SK-MEL-5 (cell line): Measurements from ENCODE around the gene TSPAN32. TPM values are rescaled to one million over a fixed set of nuclear protein-coding genes. Genes with fewer than 3 reads are reported as not detected.
"Not testable (repeated sequence)": the region's sequence is repeated elsewhere in the genome, so short reads cannot be mapped to it uniquely, and the experiment has no call there.

Experiments
- DNase-seq: peaks from one replicate; pipeline ENCODE4 v3.0.0-alpha.2; 2016; ENCODE audit warnings: low read depth, low spot score
- in situ Hi-C: cut with HindIII; loops from 2 replicates; pipeline ENCODE4 v1.10.0; 2016; ENCODE audit warnings: low sequenced_read_pairs, high pct_unique_total_duplicates, low pct_unique_long_range_greater_than_20kb
- small RNA-seq, 2 experiments: library from RNA; depleted of rRNA; stranded (forward); fragments of <200 nt; gene quantifications; one replicate each; pipeline ENCODE3, GENCODE V24; 2014
- total RNA-seq: library from RNA; depleted of rRNA; stranded (reverse); fragments of >200 nt; shearing (Covaris generic); gene quantifications from 2 replicates; pipeline ENCODE4 v1.2.3, GENCODE V29; 2014; rRNA removed

Gene TSPAN32
- total RNA-seq, 1 experiment from 2014 or later = not detected

GRCh38 chr11:2362414-2362813, 60.6 kb downstream of the TSPAN32 start:
- in situ Hi-C loops = no loop called here

DNA sequence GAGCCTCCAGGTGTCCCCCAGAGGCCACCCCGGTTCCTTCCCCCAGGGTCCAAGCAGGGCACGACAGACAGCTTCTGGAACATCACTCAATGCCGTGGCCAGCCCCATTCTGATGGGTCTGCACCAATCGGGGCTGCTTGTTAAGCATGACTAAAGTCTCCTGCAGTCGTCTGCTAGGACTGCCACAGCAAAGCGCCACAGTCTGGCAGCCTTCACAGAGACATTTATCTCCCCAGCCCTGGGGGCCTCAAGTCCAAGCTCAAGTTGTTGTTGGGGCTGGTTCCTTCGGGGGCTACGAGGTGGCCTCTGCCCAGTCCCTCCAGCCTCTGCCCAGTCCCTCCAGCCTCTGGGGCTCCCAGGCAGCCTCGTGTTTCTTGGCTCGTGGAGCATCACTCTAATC, 61.3 kb downstream of the TSPAN32 start:
- DNase-seq = no peak
- in situ Hi-C loops = no loop called here

More at GRCh38 chr11:2362414-2362813, 60.6 kb downstream of the TSPAN32 start:
- DNase-seq = no peak

DNA sequence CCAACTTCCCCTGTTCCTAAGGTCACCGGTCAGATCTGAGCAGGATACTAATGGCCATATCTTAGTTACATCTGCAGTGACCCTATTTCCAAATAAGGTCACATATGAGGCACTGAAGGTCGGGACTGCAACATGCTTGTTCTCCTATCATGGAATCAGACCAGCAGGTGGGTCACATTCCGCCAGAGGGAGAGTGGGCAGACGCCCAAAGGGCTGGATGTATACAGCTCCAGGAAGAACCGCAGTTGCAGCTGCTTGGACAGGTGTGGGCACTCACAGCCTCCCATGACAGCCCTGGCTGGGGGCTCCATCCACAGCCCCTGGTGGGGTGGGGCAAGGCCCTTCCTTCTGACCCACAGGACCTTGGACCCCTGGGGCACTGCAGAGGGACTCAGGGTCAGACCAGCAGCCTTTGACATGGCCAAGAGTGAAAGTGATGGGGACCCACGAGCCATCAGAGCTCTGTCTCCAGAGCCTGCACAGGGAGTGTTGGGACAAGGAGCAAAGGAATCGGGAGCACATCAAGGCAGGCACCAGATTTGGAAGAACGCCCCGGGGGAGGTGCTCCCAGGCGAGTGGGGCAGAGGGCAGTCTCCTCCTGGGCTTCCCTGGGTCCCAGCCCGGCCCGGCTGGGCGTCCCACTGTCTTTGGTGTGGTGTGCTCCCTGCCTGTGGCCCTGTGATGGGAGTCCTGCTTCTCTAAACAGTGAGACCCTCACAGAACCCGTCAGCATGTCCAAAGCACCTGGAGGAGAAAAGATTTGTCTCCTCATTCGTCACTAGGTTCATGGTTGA, 62.0 kb downstream of the TSPAN32 start:
- no peak for DNase-seq
- in situ Hi-C loops = no loop called here

GRCh38 chr11:2364386-2364785, 62.6 kb downstream of the TSPAN32 start:
- in situ Hi-C loops, DNase-seq: not testable (repeated sequence)

GRCh38 chr11:2365571-2366210, 63.9 kb downstream of the TSPAN32 start:
- DNase-seq = no peak
- in situ Hi-C loops = no loop called here

- in situ Hi-C loops = no loop called here
- no peak for DNase-seq
Observed at GRCh38 chr11:2366276-2366675, 64.5 kb downstream of the TSPAN32 start.

- in situ Hi-C loops = no loop called here
- no peak for DNase-seq
Observed at GRCh38 chr11:2366733-2367132, 64.9 kb downstream of the TSPAN32 start.

- in situ Hi-C loops = no loop called here
- no peak for DNase-seq
Observed at GRCh38 chr11:2367266-2368160, 65.7 kb downstream of the TSPAN32 start.

Small RNAs within 50 kb of the gene (small RNA-seq; reads per million reads assigned to genes)
- gene RNU6-878P = 0 reads per million in 2 experiments

Other genes with a start within 250 kb of the TSPAN32 start
- gene IGF2, start 162.6 kb upstream of the TSPAN32 start, total RNA-seq = 0.03 and 0.27 TPM in 2 replicates
- not detected in 2 replicates for gene INS, start 140.8 kb upstream of the TSPAN32 start, total RNA-seq
- gene TH, start 130.2 kb upstream of the TSPAN32 start, total RNA-seq = not detected in 2 replicates
- gene ASCL2, start 31.4 kb upstream of the TSPAN32 start, total RNA-seq = not detected in 2 replicates
- not detected in 2 replicates for gene C11orf21, start 95 bp upstream of the TSPAN32 start, total RNA-seq
- 132 and 150 TPM in 2 replicates for gene CD81, start 75.3 kb downstream of the TSPAN32 start, total RNA-seq
- gene TSSC4, start 98.7 kb downstream of the TSPAN32 start, total RNA-seq = 36.5 and 43.3 TPM in 2 replicates
- gene TRPM5, start 142.5 kb downstream of the TSPAN32 start, total RNA-seq = not detected in 2 replicates
- 0.71 TPM in 1 of 2 replicates, not detected in the other for gene KCNQ1, start 143.0 kb downstream of the TSPAN32 start, total RNA-seq